ENCODE results near the gene TBCEL.

Gene TBCEL

DNA sequence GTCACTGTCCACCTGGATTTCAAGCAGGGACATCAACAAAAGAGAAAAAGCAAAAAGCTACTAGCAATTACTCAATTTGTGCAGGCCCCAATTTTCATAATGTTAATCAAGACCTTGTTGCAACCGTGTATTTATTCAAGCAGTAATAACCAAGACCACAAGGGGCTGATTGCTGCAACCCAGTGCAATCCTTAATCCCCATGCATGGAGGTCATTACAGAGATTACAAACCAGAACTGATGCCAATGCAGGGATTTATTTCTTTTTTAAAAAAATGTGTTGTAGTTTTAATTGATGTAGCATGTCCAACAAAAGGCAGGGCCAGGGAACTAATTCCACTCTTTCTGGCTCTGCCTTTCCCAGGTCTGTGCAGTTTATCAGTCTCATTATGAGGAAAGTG, 95.5 kb downstream of the TBCEL start:
- Histone ChIP-seq H3K9me2 (replicated peaks; ENCODE audit: insufficient read depth, low read length) (no peaks in the 10 kb centered on the region), H3K9ac (ENCODE audit: low read length) (no peak overlapping the region), H4K20me1 (ENCODE audit: insufficient read depth, low read length) (no peaks in the 10 kb centered on the region), H3K4me3 (ENCODE audit: low read length) (no peak overlapping the region), H2AFZ (ENCODE audit: low read length) (no peak overlapping the region), H3K27ac (ENCODE audit: low read length) (no peak overlapping the region), H3K4me2 (ENCODE audit: low read depth, low read length) (no peak overlapping the region), H3K27me3 (replicated peaks; ENCODE audit: insufficient read depth, low read length) (no peaks in the 10 kb centered on the region), H3K36me3 (replicated peaks; ENCODE audit: insufficient read depth, low read length) (no peaks in the 10 kb centered on the region), H3K9me3 (replicated peaks; ENCODE audit: insufficient read depth, low read length) (no peaks in the 10 kb centered on the region), H3K4me1 (ENCODE audit: low read length) (no peaks in the 10 kb centered on the region), H3K79me2 (ENCODE audit: low read length) (no peaks in the 10 kb centered on the region), H3F3A (ENCODE audit: insufficient read depth, low read length) (no peaks in the 10 kb centered on the region)
- no peak for DNase-seq
- no peak for TF ChIP-seq EZH2phosphoT487 (IDR thresholded peaks at IDR 0.05; ENCODE audit: low read length)
- TF ChIP-seq EZH2 (optimal IDR thresholded peaks at IDR 0.05; ENCODE audit: low read depth, low read length), result no peak
- TF ChIP-seq, protein P1, sequence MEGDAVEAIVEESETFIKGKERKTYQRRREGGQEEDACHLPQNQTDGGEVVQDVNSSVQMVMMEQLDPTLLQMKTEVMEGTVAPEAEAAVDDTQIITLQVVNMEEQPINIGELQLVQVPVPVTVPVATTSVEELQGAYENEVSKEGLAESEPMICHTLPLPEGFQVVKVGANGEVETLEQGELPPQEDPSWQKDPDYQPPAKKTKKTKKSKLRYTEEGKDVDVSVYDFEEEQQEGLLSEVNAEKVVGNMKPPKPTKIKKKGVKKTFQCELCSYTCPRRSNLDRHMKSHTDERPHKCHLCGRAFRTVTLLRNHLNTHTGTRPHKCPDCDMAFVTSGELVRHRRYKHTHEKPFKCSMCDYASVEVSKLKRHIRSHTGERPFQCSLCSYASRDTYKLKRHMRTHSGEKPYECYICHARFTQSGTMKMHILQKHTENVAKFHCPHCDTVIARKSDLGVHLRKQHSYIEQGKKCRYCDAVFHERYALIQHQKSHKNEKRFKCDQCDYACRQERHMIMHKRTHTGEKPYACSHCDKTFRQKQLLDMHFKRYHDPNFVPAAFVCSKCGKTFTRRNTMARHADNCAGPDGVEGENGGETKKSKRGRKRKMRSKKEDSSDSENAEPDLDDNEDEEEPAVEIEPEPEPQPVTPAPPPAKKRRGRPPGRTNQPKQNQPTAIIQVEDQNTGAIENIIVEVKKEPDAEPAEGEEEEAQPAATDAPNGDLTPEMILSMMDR (IDR thresholded peaks at IDR 0.05; ENCODE audit: low read length), result no peak

DNA sequence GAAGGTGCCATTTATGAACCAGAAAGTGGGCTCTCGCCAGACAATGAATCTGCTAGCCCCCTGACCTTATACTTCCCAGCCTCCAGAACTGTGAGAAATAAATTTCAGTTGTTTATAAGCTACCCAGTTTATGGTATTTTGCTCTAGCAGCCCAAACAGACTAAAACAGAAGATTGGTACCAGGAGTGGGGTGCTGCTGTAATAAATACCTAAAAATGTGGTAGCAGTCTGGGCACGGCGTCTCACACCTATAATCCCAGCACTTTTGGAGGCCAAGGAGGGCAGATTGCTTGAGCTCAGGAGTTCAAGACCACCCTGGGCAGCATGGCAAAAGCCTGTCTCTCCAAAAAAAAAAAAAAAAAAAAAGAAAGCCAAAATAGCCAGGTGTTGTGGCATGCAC, 98.4 kb downstream of the TBCEL start:
- no peaks in the 10 kb centered on the region for H3K9me3 ChIP-seq (replicated peaks; ENCODE audit: insufficient read depth, low read length)
- H3K27me3 ChIP-seq (replicated peaks; ENCODE audit: insufficient read depth, low read length), result no peaks in the 10 kb centered on the region
- H4K20me1 ChIP-seq (ENCODE audit: insufficient read depth, low read length), result no peaks in the 10 kb centered on the region
- H3K4me1 ChIP-seq (ENCODE audit: low read length), result no peaks in the 10 kb centered on the region
- H3K27ac ChIP-seq (ENCODE audit: low read length), result no peak overlapping the region
- H2AFZ ChIP-seq (ENCODE audit: low read length), result no peak overlapping the region
- H3K4me2 ChIP-seq (ENCODE audit: low read depth, low read length), result no peak overlapping the region
- no peaks in the 10 kb centered on the region for H3K36me3 ChIP-seq (replicated peaks; ENCODE audit: insufficient read depth, low read length)
- H3K9me2 ChIP-seq (replicated peaks; ENCODE audit: insufficient read depth, low read length), result no peaks in the 10 kb centered on the region
- no peaks in the 10 kb centered on the region for H3F3A ChIP-seq (ENCODE audit: insufficient read depth, low read length)
- no peak overlapping the region for H3K4me3 ChIP-seq (ENCODE audit: low read length)
- DNase-seq, result no peak
- H3K9ac ChIP-seq (ENCODE audit: low read length), result no peak overlapping the region
- TF ChIP-seq EZH2 (optimal IDR thresholded peaks at IDR 0.05; ENCODE audit: low read depth, low read length) (no peak), EZH2phosphoT487 (IDR thresholded peaks at IDR 0.05; ENCODE audit: low read length) (no peak)
- TF ChIP-seq, protein P1 (IDR thresholded peaks at IDR 0.05; ENCODE audit: low read length), result no peak
- H3K79me2 ChIP-seq (ENCODE audit: low read length), result no peaks in the 10 kb centered on the region

DNA sequence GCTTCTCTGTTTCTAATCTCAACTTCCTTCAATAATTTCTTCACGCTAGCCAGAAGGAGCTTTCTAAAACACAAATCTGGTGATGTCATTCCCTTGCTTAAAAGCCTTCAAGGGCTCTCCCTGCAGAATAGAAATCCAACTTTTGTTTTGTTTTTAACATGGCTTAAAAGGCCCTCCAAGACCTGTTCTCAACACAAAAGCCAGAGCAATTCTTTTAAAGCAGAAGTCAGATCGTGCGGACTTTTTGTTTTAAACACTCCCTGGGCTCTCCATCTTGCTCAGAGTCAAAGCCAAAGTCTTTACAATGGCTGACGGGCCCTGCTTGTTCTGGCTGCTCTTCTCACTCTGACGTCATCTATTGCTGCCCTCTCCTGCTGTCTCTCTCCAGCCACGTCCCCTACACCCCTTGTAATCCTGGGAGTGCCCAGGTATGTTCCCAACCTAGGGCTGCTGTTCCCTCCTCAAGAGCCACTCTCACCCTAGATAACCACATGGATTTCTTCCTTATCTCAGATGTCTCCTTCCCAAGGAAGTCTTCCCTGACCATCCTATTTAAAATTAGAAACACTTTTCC, 99.7 kb downstream of the TBCEL start:
- H2AFZ ChIP-seq (ENCODE audit: low read length), result no peak overlapping the region
- TF ChIP-seq, protein P1 (IDR thresholded peaks at IDR 0.05; ENCODE audit: low read length), result no peak
- TF ChIP-seq EZH2phosphoT487 (IDR thresholded peaks at IDR 0.05; ENCODE audit: low read length), result no peak
- no peak for TF ChIP-seq EZH2 (optimal IDR thresholded peaks at IDR 0.05; ENCODE audit: low read depth, low read length)
- no peak overlapping the region for H3K4me3 ChIP-seq (ENCODE audit: low read length)
- no peaks in the 10 kb centered on the region for H3K27me3 ChIP-seq (replicated peaks; ENCODE audit: insufficient read depth, low read length)
- H3K9me3 ChIP-seq (replicated peaks; ENCODE audit: insufficient read depth, low read length), result no peaks in the 10 kb centered on the region
- H3K4me2 ChIP-seq (ENCODE audit: low read depth, low read length), result no peak overlapping the region
- H3K4me1 ChIP-seq (ENCODE audit: low read length), result no peaks in the 10 kb centered on the region
- H3K79me2 ChIP-seq (ENCODE audit: low read length), result no peaks in the 10 kb centered on the region
- H4K20me1 ChIP-seq (ENCODE audit: insufficient read depth, low read length), result no peaks in the 10 kb centered on the region
- no peaks in the 10 kb centered on the region for H3F3A ChIP-seq (ENCODE audit: insufficient read depth, low read length)
- no peak overlapping the region for H3K9ac ChIP-seq (ENCODE audit: low read length)
- H3K9me2 ChIP-seq (replicated peaks; ENCODE audit: insufficient read depth, low read length), result no peaks in the 10 kb centered on the region
- DNase-seq, result no peak
- H3K27ac ChIP-seq (ENCODE audit: low read length), result no peak overlapping the region
- H3K36me3 ChIP-seq (replicated peaks; ENCODE audit: insufficient read depth, low read length), result no peaks in the 10 kb centered on the region
